Hematopoietic multipotent progenitor cell (in vitro differentiated cells): ENCODE results near the gene TRAPPC11. TPM values are rescaled to one million over a fixed set of nuclear protein-coding genes. Genes with fewer than 3 reads are reported as not detected.

ENCODE experiments used
- DNase-seq, 3 donors: peaks; one replicate each; pipeline ENCODE4 v3.0.0-alpha.2; 2011 to 2015; ENCODE audit warnings: low read depth in 2 of 3, low spot score in 2 of 3
- small RNA-seq: library from RNA; depleted of rRNA; stranded (forward); fragments of <200 nt; gene quantifications from one replicate; pipeline ENCODE3, GENCODE V24; 2012
- total RNA-seq: library from RNA; depleted of rRNA; stranded (reverse); fragments of >200 nt; gene quantifications from one replicate; pipeline ENCODE4 v1.2.3, GENCODE V29; 2012

The TRAPPC11 gene
- total RNA-seq, 1 donor = 35.0 TPM

- DNase-seq = no peak
These were observed 96.5 kb downstream of the TRAPPC11 start for GRCh38 chr4:183755596-183755995.

GRCh38 chr4:183757060-183757459, 98.0 kb downstream of the TRAPPC11 start:
- DNase-seq = no peak

GRCh38 chr4:183758061-183758757, 99.1 kb downstream of the TRAPPC11 start:
- DNase-seq = peak in 1 of 3 donors; percentile 15

- no peak for DNase-seq
These were observed 99.8 kb downstream of the TRAPPC11 start for GRCh38 chr4:183758758-183759447.

GRCh38 chr4:183760326-183760725, 101.2 kb downstream of the TRAPPC11 start:
- DNase-seq = no peak

Small RNA genes lying within 50 kb of the gene (small RNA-seq; reads per million reads assigned to genes)
- gene RNU6-1053P (not detected), gene RNU6-335P (not detected), gene RNU6-479P (0.20 reads per million)

Other genes with a start within 250 kb of the TRAPPC11 start
- gene CDKN2AIP, start 214.7 kb upstream of the TRAPPC11 start, total RNA-seq = 31.0 TPM
- gene ING2, start 154.2 kb upstream of the TRAPPC11 start, total RNA-seq = 14.0 TPM
- gene RWDD4, start 108 bp upstream of the TRAPPC11 start, total RNA-seq = 6.5 TPM
- gene STOX2, start 246.0 kb downstream of the TRAPPC11 start, total RNA-seq = 0.81 TPM